Stomach (tissue), 4 donors: ENCODE measurements around the gene KLC3.

Experiments
- EP300 ChIP-seq: sonication (generic); formaldehyde crosslinking; IDR thresholded peaks from one replicate; pipeline ENCODE4 v1.6.1; 2017; ENCODE audit warnings: antibody characterized with exemption
- POLR2A ChIP-seq, 4 donors: fragments of 450-650 bp; IDR thresholded peaks; one replicate each; pipeline ENCODE4 v1.6.1; 2016; ENCODE audit warnings: antibody characterized with exemption in 4 of 4, control low read depth in 2 of 4, mild to moderate bottlenecking in 1 of 4, moderate library complexity in 1 of 4
- POLR2AphosphoS5 ChIP-seq, 3 donors: sonication (generic); formaldehyde crosslinking; IDR thresholded peaks; one replicate each; pipeline ENCODE4 v1.6.1; 2016; ENCODE audit warnings: antibody characterized with exemption in 3 of 3
- TF ChIP-seq, protein P1 (sequence below), 7 experiments: fragments of 450-650 bp in 4 of 7; fragments of 200-600 bp in 3 of 7; sonication (generic) in 3 of 7; IDR thresholded peaks; one replicate each; pipeline ENCODE4 v1.5.1; 2016 to 2019; ENCODE audit warnings: antibody characterized with exemption in 7 of 7, control low read depth in 2 of 7, mild to moderate bottlenecking in 1 of 7

DNA sequence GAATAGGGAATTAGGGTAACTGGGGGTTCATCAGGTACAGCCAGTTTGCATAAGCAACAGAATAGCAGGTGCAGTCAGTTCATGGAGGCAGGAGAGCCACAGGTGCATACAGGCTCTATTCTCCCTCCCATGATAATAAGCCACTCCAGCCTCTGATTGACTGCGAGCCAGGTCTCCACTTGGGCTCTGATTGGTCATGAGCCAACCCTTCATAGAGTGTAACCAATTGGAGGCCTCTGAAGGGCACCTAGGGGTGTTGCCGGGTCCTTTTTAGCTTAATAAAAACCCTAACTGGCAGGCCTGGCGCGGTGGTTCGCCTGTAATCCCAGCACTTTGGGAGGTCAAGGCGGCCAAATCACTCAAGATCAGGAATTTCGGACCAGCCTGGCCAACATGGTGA is 9.1 kb upstream of the KLC3 start:
- TF ChIP-seq POLR2A (IDR thresholded peaks at IDR 0.05) = no peak
- TF ChIP-seq, protein P1, sequence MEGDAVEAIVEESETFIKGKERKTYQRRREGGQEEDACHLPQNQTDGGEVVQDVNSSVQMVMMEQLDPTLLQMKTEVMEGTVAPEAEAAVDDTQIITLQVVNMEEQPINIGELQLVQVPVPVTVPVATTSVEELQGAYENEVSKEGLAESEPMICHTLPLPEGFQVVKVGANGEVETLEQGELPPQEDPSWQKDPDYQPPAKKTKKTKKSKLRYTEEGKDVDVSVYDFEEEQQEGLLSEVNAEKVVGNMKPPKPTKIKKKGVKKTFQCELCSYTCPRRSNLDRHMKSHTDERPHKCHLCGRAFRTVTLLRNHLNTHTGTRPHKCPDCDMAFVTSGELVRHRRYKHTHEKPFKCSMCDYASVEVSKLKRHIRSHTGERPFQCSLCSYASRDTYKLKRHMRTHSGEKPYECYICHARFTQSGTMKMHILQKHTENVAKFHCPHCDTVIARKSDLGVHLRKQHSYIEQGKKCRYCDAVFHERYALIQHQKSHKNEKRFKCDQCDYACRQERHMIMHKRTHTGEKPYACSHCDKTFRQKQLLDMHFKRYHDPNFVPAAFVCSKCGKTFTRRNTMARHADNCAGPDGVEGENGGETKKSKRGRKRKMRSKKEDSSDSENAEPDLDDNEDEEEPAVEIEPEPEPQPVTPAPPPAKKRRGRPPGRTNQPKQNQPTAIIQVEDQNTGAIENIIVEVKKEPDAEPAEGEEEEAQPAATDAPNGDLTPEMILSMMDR (IDR thresholded peaks at IDR 0.05) = no peak
- no peak for TF ChIP-seq EP300
- no peak for TF ChIP-seq POLR2AphosphoS5 (IDR thresholded peaks at IDR 0.05)
